ENCODE measurements around the gene PANK2. TPM values are rescaled to one million over a fixed set of nuclear protein-coding genes. Genes with fewer than 3 reads are reported as not detected.

The PANK2 gene
- total and polyA plus RNA-seq, 10 of the 15 experiments (the other 5 are each of a cell fraction or from before 2014, with no cell fraction given) = 13.2 to 43.4 (median 33.3) TPM

GRCh38 chr20:3876000-3876399, 13.2 kb upstream of the PANK2 start:
- WGBS (ENCODE audit: insufficient coverage, insufficient replicate concordance, low lambda C conversion rate, missing lambda C conversion rate) = 0% methylated on average over 1 of the region's 1 CpG
- Histone ChIP-seq H3K79me2 (ENCODE audit: control insufficient read depth, insufficient read depth, low read length) (no peaks in the 10 kb centered on the region), H3K36me3 (ENCODE audit: control insufficient read depth in 2 of 2, insufficient read depth in 2 of 2, low read length in 1 of 2) (no peaks in the 10 kb centered on the region; a peak in 2 of 4 replicates), H3K4me2 (ENCODE audit: control insufficient read depth, insufficient read depth) (no peak overlapping the region), H3K4me1 (ENCODE audit: control insufficient read depth, insufficient read depth, low read length) (no peaks in the 10 kb centered on the region), H3K4me3 (no peak overlapping the region), H3K27ac (ENCODE audit: control insufficient read depth, insufficient read depth) (no peak overlapping the region), H4K20me1 (ENCODE audit: control insufficient read depth, insufficient read depth) (no peaks in the 10 kb centered on the region), H3K9me3 (replicated peaks; ENCODE audit: control insufficient read depth, insufficient read depth, low read length) (no peaks in the 10 kb centered on the region), H3K27me3 (replicated peaks in 1 of 2; ENCODE audit: control insufficient read depth in 2 of 2, insufficient read depth in 2 of 2, low read length in 1 of 2) (no peaks in the 10 kb centered on the region), H2AFZ (ENCODE audit: control insufficient read depth, low read depth, low read length) (no peak overlapping the region), H3K9ac (ENCODE audit: control insufficient read depth, insufficient read depth, low read length) (no peak overlapping the region)
- ChIA-PET POLR2A (interaction anchor here (0.5 to 0.7 kb wide), 2 partner anchors 20 to 1276 kb away, joined by 3 read pairs; no protein-coding TSS in a partner anchor), CTCF (interaction anchor here (0.6 kb wide), 1 partner anchor 194 kb away, joined by 4 read pairs; no protein-coding TSS in a partner anchor), RAD21 (ENCODE audit: unreplicated experiment) (no interaction called here), SMC1A (ENCODE audit: uncharacterized antibody, unreplicated experiment) (interaction anchor here (0.5 to 0.7 kb wide), 3 partner anchors 107 to 215 kb away, joined by 3 to 5 read pairs (median 3); no protein-coding TSS in a partner anchor)
- intact Hi-C loops (cut with micrococcal nuclease; ENCODE audit: unreplicated experiment) = no loop called here
- DNase-seq (ENCODE audit: low read depth, low spot score) (no peak), FAIRE-seq (no peak), ATAC-seq (no peak)
- BruUV-seq (replicated peaks) = no TSS peak
- in situ Hi-C loops (cut with MboI) = no loop called here
- TF ChIP-seq SKIL (IDR thresholded peaks at IDR 0.05; ENCODE audit: low read depth, poor library complexity, severe bottlenecking) = no peak
- no peak for TF ChIP-seq MEF2A (IDR thresholded peaks at IDR 0.05; ENCODE audit: insufficient read depth, low read depth, low read length)
- no peak for TF ChIP-seq RAD51 (IDR thresholded peaks at IDR 0.05)
- no peak for TF ChIP-seq ZBTB11 (CRISPR knock-in tag; IDR thresholded peaks at IDR 0.05)
- TF ChIP-seq IRF5 (IDR thresholded peaks at IDR 0.05; ENCODE audit: borderline replicate concordance) = no peak
- no peak for TF ChIP-seq MLLT1 (IDR thresholded peaks at IDR 0.05)
- no peak for TF ChIP-seq E4F1 (IDR thresholded peaks at IDR 0.05; ENCODE audit: borderline replicate concordance, partially characterized antibody)
- no peak for TF ChIP-seq TCF3 (IDR thresholded peaks at IDR 0.05; ENCODE audit: borderline replicate concordance, insufficient read depth, low read depth, low read length)
- no peak for TF ChIP-seq ESRRA (IDR thresholded peaks at IDR 0.05; ENCODE audit: low read length)
- TF ChIP-seq LARP7 (IDR thresholded peaks at IDR 0.05) = no peak
- no peak for TF ChIP-seq USF2 (IDR thresholded peaks at IDR 0.05; ENCODE audit: borderline replicate concordance, low read depth, low read length)

All from GM12878 (cell line).